IMR-90 (cell line): ENCODE data around the gene WNT10A. TPM values are rescaled to one million over a fixed set of nuclear protein-coding genes. Genes with fewer than 3 reads are reported as not detected.

ENCODE experiments used
- ATAC-seq: fragments of 200-7000 bp; cut with Tn5 transposase; 2 replicates; pipeline ENCODE4 v1.9.1; 2020; ENCODE audit warnings: low read depth, mild to moderate bottlenecking, moderate library complexity
- BruUV-seq: library from RNA; stranded (reverse); fragments of 400-500 nt; replicated peaks from 2 replicates; lab custom pipeline; 2021; lab: Mats Ljungman, UMichigan
- CTCF ChIA-PET: fragments of 300-600 bp; formaldehyde crosslinking; extraction: SDS; loops from one replicate; lab custom pipeline; 2021; ENCODE audit warnings: antibody characterized with exemption; lab: Yijun Ruan, JAX
- POLR2A ChIA-PET: fragments of 300-600 bp; sonication (Branson Sonifier 250); formaldehyde crosslinking; loops from one replicate; lab custom pipeline; 2022; ENCODE audit warnings: antibody characterized with exemption; ENCODE audit not compliant: unreplicated experiment; lab: Charles Lee
- DNase-seq: peaks from one replicate; pipeline ENCODE4 v3.0.0; 2013
- H2AFZ ChIP-seq: replicated peaks from 2 replicates; pipeline ENCODE3; 2013; ENCODE audit warnings: low read length, mild to moderate bottlenecking; ENCODE audit not compliant: poor library complexity
- H2AK5ac ChIP-seq: 2 replicates; pipeline ENCODE4 v1.6.1; 2013; ENCODE audit warnings: low read depth, low read length, inconsistent platforms
- H2AK9ac ChIP-seq: replicated peaks from 2 replicates; pipeline ENCODE3; 2013; ENCODE audit warnings: mild to moderate bottlenecking, low read depth, low read length, moderate library complexity; ENCODE audit not compliant: poor library complexity
- H2BK120ac ChIP-seq: 2 replicates; pipeline ENCODE4 v1.6.1; 2013; ENCODE audit warnings: low read depth, low read length, inconsistent platforms
- H2BK15ac ChIP-seq: 3 replicates; pipeline ENCODE4 v1.6.1; 2013; ENCODE audit warnings: low read depth, low read length, inconsistent platforms
- H2BK20ac ChIP-seq: 2 replicates; pipeline ENCODE4 v1.6.1; 2013; ENCODE audit warnings: low read depth, mild to moderate bottlenecking, inconsistent platforms, low read length, moderate library complexity
- H2BK5ac ChIP-seq: 2 replicates; pipeline ENCODE4 v1.6.1; 2013; ENCODE audit warnings: mild to moderate bottlenecking, low read depth, low read length, inconsistent platforms; ENCODE audit not compliant: poor library complexity, severe bottlenecking
- H3K14ac ChIP-seq: replicated peaks from 2 replicates; pipeline ENCODE4 v1.6.1; 2013; ENCODE audit warnings: low read depth, low read length, inconsistent platforms
- H3K18ac ChIP-seq: 2 replicates; pipeline ENCODE4 v1.6.1; 2013; ENCODE audit warnings: low read depth, low read length, control low read depth
- H3K23ac ChIP-seq: 2 replicates; pipeline ENCODE4 v1.6.1; 2013; ENCODE audit warnings: low read depth, low read length, inconsistent platforms
- H3K27ac ChIP-seq: 2 replicates; pipeline ENCODE4 v1.5.1; 2013; ENCODE audit warnings: mild to moderate bottlenecking, control low read depth, low read length; ENCODE audit not compliant: insufficient read depth
- H3K27me3 ChIP-seq: 2 replicates; pipeline ENCODE4 v1.6.1; 2013; ENCODE audit warnings: low read length; ENCODE audit not compliant: control insufficient read depth, insufficient read depth
- H3K36me3 ChIP-seq: 2 replicates; pipeline ENCODE4 v1.6.1; 2013; ENCODE audit warnings: low read length, mixed read lengths; ENCODE audit not compliant: control insufficient read depth, insufficient read depth
- H3K4ac ChIP-seq: 2 replicates; pipeline ENCODE4 v1.6.1; 2013; ENCODE audit warnings: low read depth, low read length, inconsistent platforms
- H3K4me1 ChIP-seq: 2 replicates; pipeline ENCODE4 v1.6.1; 2013; ENCODE audit warnings: low read length, mixed read lengths; ENCODE audit not compliant: control insufficient read depth, insufficient read depth
- H3K4me2 ChIP-seq: 2 replicates; pipeline ENCODE4 v1.6.1; 2013; ENCODE audit warnings: low read depth, mild to moderate bottlenecking, control low read depth, low read length, moderate library complexity
- H3K4me3 ChIP-seq: 2 replicates; pipeline ENCODE4 v1.5.1; 2013; ENCODE audit warnings: low read depth, mild to moderate bottlenecking, control low read depth, low read length, moderate library complexity; ENCODE audit not compliant: insufficient read depth
- H3K56ac ChIP-seq: 2 replicates; pipeline ENCODE4 v1.6.1; 2013; ENCODE audit warnings: low read length, inconsistent platforms; ENCODE audit not compliant: insufficient read depth; ENCODE audit errors: extremely low read depth
- H3K79me1 ChIP-seq, 2 experiments: 2 replicates each; pipeline ENCODE4 v1.6.1; 2013; ENCODE audit warnings: low read length in 2 of 2, inconsistent platforms in 1 of 2, low read depth in 1 of 2
- H3K9ac ChIP-seq: 2 replicates; pipeline ENCODE4 v1.6.1; 2013; ENCODE audit warnings: low read depth, low read length, control low read depth
- H3K9me1 ChIP-seq: 2 replicates; pipeline ENCODE4 v1.6.1; 2013; ENCODE audit warnings: low read length, inconsistent platforms; ENCODE audit not compliant: insufficient read depth
- H3K9me3 ChIP-seq: 2 replicates; pipeline ENCODE4 v1.6.1; 2013; ENCODE audit warnings: low read length; ENCODE audit not compliant: control insufficient read depth, insufficient read depth
- H4K20me1 ChIP-seq: 2 replicates; pipeline ENCODE4 v1.6.1; 2013; ENCODE audit warnings: low read length, inconsistent platforms; ENCODE audit not compliant: insufficient read depth
- H4K5ac ChIP-seq: 2 replicates; pipeline ENCODE4 v1.6.1; 2013; ENCODE audit warnings: mild to moderate bottlenecking, low read depth, low read length, control low read depth
- H4K8ac ChIP-seq, 2 experiments: 2 replicates each; pipeline ENCODE4 v1.6.1; 2013; ENCODE audit warnings: low read depth in 2 of 2, low read length in 2 of 2, control low read depth in 1 of 2, inconsistent platforms in 1 of 2
- H4K91ac ChIP-seq: 2 replicates; pipeline ENCODE4 v1.6.1; 2013; ENCODE audit warnings: low read depth, low read length, inconsistent platforms; ENCODE audit not compliant: insufficient read depth
- CEBPB ChIP-seq: IDR thresholded peaks from 2 replicates; pipeline ENCODE4 v1.6.1; 2012; ENCODE audit warnings: low read depth, low read length, improper control_type of control experiment
- CHD1 ChIP-seq: IDR thresholded peaks from 2 replicates; pipeline ENCODE4 v1.6.1; 2012; ENCODE audit warnings: low read depth, low read length, improper control_type of control experiment
- MAFK ChIP-seq: IDR thresholded peaks from 2 replicates; pipeline ENCODE4 v1.6.1; 2012; ENCODE audit warnings: low read depth, low read length, improper control_type of control experiment
- MAZ ChIP-seq: IDR thresholded peaks from 2 replicates; pipeline ENCODE4 v1.6.1; 2012; ENCODE audit warnings: low read depth, mild to moderate bottlenecking, low read length, improper control_type of control experiment, moderate library complexity, borderline replicate concordance
- MXI1 ChIP-seq: IDR thresholded peaks from 2 replicates; pipeline ENCODE4 v1.6.1; 2012; ENCODE audit warnings: low read depth, mild to moderate bottlenecking, low read length, moderate library complexity, borderline replicate concordance
- RAD21 ChIP-seq: IDR thresholded peaks from 2 replicates; pipeline ENCODE4 v1.6.1; 2012; ENCODE audit warnings: low read length, improper control_type of control experiment
- WGBS, 2 experiments: methylation state at CpG; one replicate each; pipeline versions ENCODE4 v1.1.5 to v1.1.7; 2013; ENCODE audit warnings: missing lambda C conversion rate in 2 of 2; ENCODE audit not compliant: insufficient read length in 1 of 2; ENCODE audit errors: extremely low coverage in 2 of 2; 5-methylcytosine and 5-hydroxymethylcytosine counted together
- dilution Hi-C: fragments of 300-500 bp; cut with HindIII; formaldehyde crosslinking; loops from one replicate; pipeline ENCODE4 v1.14.3; 2018; ENCODE audit warnings: low sequenced_read_pairs; ENCODE audit not compliant: unreplicated experiment
- in situ Hi-C: fragments of 300-500 bp; cut with MboI; formaldehyde crosslinking; loops from 3 replicates; pipeline ENCODE4 v1.14.3; 2019; ENCODE audit warnings: low sequenced_read_pairs, inconsistent platforms, mixed read lengths
- intact Hi-C: fragments of 100-400 bp; cut with micrococcal nuclease; formaldehyde crosslinking; loops from 2 replicates; pipeline ENCODE4 v1.10.0; 2022
- polyA plus RNA-seq, 3 experiments: library from polyadenylated mRNA; depleted of rRNA; stranded (reverse); fragments of >200 nt; gene quantifications; 2 replicates each; pipeline ENCODE4 v1.2.3, GENCODE V29; 2012; ENCODE audit warnings: low replicate concordance in 1 of 3
- total RNA-seq: library from RNA; depleted of rRNA; stranded (reverse); fragments of >200 nt; gene quantifications from 2 replicates; pipeline ENCODE4 v1.2.3, GENCODE V29; 2012

The WNT10A gene
- total and polyA plus RNA-seq, 2 of the 4 experiments (the other 2 are of a cell fraction): not detected

DNA sequence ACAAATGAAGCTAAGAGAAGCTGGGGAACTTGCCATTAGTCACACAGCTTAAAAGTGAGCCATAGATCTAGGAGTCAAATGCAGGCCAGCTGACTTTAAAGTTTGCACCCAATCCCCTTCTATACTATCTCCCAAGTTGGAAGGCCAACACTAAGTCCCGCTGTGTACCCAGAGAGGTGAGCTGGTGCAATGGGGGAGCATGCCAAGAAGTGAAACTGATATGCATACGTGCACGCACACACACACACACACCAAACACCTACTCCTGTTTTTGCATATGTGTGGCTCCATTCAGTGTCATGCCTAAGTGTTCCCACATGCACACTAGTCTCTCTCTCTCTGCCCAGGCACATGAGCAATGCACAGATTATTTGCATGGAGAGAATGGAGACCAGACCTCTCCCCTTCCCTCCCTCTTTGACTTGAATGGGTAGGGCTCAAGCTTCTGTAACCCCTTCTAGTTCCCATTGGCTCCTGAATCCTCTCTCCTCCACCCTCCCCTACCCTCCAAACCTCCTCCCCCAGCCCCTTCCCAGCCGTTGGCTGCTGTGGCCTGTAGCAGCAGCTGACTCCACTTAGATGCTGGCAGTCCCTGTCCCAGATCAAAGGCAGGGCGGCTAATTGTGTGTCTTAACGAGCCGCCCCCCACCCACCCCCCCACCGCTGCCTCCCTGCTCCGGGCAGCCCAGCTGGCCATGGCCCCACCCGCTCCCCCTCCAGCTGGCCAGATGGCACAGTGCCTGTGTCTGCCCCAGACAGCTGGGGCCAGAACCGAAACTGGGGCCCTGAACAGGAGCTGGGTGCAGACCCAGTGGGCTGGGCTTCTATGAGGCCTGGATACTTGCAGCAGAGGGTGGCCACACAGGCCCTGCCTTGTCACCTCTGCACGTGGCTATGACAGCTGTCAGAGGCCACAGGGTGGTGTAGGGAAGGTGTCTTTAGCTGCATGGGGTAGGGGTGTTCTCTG, 5.6 kb downstream of the WNT10A start:
- CTCF ChIA-PET: interaction anchor here (1.7 to 3.4 kb wide), 3 partner anchors 10 to 94 kb away, joined by 4 to 22 read pairs (median 14); no protein-coding TSS in a partner anchor
- no peak for DNase-seq

More for the DNA sequence above, 5.6 kb downstream of the WNT10A start:
- Histone ChIP-seq H3K56ac (no peak overlapping the region), H3K9ac (no peak overlapping the region), H4K20me1 (peaks cover 4% of the 10 kb centered on the region), H3K9me3 (peaks cover 1% of the 10 kb centered on the region), H2AK9ac (no peak overlapping the region), H3K4me3 (no peak overlapping the region), H4K91ac (no peak overlapping the region), H3K36me3 (no peaks in the 10 kb centered on the region), H3K4me1 (no peaks in the 10 kb centered on the region), H2AK5ac (no peak overlapping the region), H4K5ac (no peak overlapping the region), H3K4ac (no peak overlapping the region), H2BK5ac (no peak overlapping the region), H3K4me2 (no peak overlapping the region), H3K23ac (no peak overlapping the region), H3K9me1 (no peaks in the 10 kb centered on the region; the same call in 1 of the 2 replicates), H4K8ac (no peak overlapping the region), H2BK15ac (no peak overlapping the region), H3K27me3 (peaks cover 74% of the 10 kb centered on the region), H3K79me1 (no peaks in the 10 kb centered on the region), H2AFZ (no peak overlapping the region), H2BK120ac (no peak overlapping the region), H2BK20ac (no peak overlapping the region), H3K14ac (no peak overlapping the region), H3K18ac (no peak overlapping the region), H3K27ac (no peak overlapping the region)
- ATAC-seq: no peak
- TF ChIP-seq MXI1: no peak
- TF ChIP-seq CEBPB: no peak
- no peak for TF ChIP-seq RAD21
- no peak for TF ChIP-seq MAFK
- no peak for TF ChIP-seq MAZ
- TF ChIP-seq CHD1: no peak
- intact Hi-C loops (no loop called here), dilution Hi-C loops (no loop called here), in situ Hi-C loops (no loop called here)
- POLR2A ChIA-PET: no interaction called here
- WGBS, 2 experiments: 40% methylated on average over 2 of the region's 12 CpGs; no CpG with 5 or more reads in 1 of the 2 experiments
- BruUV-seq: no TSS peak
